ENCODE results near the gene IZUMO1.

Gene IZUMO1

DNA sequence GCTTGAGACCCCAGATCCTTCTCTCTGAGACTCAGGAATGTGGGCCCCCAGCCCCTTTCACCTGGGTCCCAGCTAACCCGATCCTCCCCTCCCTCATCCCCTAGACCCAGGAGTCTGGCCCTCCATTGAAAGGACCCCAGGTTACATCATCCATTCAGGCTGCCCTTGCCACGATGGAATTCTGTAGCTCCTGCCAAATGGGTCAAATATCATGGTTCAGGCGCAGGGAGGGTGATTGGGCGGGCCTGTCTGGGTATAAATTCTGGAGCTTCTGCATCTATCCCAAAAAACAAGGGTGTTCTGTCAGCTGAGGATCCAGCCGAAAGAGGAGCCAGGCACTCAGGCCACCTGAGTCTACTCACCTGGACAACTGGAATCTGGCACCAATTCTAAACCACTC lies 9.1 kb upstream of the IZUMO1 start:
- no peaks in the 10 kb centered on the region; the same call in 1 of the 2 replicates for H3K27me3 ChIP-seq (replicated peaks; ENCODE audit: control insufficient read depth, insufficient read depth, low read length)
- TF ChIP-seq, protein P1, sequence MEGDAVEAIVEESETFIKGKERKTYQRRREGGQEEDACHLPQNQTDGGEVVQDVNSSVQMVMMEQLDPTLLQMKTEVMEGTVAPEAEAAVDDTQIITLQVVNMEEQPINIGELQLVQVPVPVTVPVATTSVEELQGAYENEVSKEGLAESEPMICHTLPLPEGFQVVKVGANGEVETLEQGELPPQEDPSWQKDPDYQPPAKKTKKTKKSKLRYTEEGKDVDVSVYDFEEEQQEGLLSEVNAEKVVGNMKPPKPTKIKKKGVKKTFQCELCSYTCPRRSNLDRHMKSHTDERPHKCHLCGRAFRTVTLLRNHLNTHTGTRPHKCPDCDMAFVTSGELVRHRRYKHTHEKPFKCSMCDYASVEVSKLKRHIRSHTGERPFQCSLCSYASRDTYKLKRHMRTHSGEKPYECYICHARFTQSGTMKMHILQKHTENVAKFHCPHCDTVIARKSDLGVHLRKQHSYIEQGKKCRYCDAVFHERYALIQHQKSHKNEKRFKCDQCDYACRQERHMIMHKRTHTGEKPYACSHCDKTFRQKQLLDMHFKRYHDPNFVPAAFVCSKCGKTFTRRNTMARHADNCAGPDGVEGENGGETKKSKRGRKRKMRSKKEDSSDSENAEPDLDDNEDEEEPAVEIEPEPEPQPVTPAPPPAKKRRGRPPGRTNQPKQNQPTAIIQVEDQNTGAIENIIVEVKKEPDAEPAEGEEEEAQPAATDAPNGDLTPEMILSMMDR (IDR thresholded peaks at IDR 0.05; ENCODE audit: insufficient read depth, low read length, poor library complexity, severe bottlenecking) = no peak

DNA sequence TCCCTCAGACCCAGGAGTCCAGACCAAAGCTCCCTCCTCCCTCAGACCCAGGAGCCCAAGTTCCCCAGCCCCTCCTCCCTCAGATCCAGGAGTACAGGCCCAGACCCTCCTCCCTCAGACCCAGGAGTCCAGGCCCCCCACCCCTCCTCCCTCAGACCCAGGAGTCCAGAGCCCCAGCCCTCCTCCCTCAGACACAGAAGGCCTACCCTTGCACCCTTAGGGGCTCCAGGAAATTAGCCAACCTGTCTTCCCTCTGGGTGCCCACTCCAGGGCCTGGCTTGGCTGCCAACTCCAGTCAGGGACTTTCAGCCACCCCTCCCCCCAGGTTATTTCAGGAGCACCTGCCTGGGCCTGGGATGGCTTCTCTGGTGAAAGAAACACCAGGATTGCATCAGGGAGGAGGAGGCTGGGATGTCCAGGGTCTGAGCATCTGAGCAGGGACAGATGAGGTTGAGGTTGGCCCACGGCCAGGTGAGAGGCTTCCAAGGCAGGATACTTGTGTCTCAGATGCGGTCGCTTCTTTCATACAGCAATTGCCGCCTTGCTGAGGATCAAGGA lies 8.5 kb upstream of the IZUMO1 start, which contains the start of gene FGF21:
FGF21 (plus strand) TSS at position 441 of the 558 bp plus-strand sequence. CDS start 713 bp downstream, outside the sequence.
- TF ChIP-seq, protein P1 (IDR thresholded peaks at IDR 0.05; ENCODE audit: insufficient read depth, low read length, poor library complexity, severe bottlenecking) = no peak
- DNase-seq (ENCODE audit: extremely low read depth, insufficient read length) = no peak
- Histone ChIP-seq H3K4me3 (replicated peaks; ENCODE audit: low read depth, low read length) (no peak within 1 kb of the TSS), H3K36me3 (ENCODE audit: control insufficient read depth, insufficient read depth, low read length) (no peaks in the 10 kb centered on the region), H3K27me3 (replicated peaks; ENCODE audit: control insufficient read depth, insufficient read depth, low read length) (no peaks in the 10 kb centered on the region; the same call in 1 of the 2 replicates)

More for the DNA sequence above, 9.1 kb upstream of the IZUMO1 start:
- Histone ChIP-seq H3K36me3 (ENCODE audit: control insufficient read depth, insufficient read depth, low read length) (no peaks in the 10 kb centered on the region), H3K4me3 (replicated peaks; ENCODE audit: low read depth, low read length) (no peak overlapping the region)
- no peak for DNase-seq (ENCODE audit: extremely low read depth, insufficient read length)

- peak within 1 kb of the TSS; percentile 43 for H3K4me3 ChIP-seq (replicated peaks; ENCODE audit: low read depth, low read length)
Observed at GRCh38 chr19:48752496-48753365, 6.0 kb upstream of the IZUMO1 start, which contains the start of gene FUT1. Gene FUT1 (minus strand): TSS chr19:48752641. CDS start chr19:48751281, 1,360 bp downstream.

GRCh38 chr19:48751845-48752495 lies 5.3 kb upstream of the IZUMO1 start:
- DNase-seq (ENCODE audit: extremely low read depth, insufficient read length) = no peak
- H3K4me3 ChIP-seq (replicated peaks; ENCODE audit: low read depth, low read length) = peak overlapping the region; percentile 43
- TF ChIP-seq, protein P1 (IDR thresholded peaks at IDR 0.05; ENCODE audit: insufficient read depth, low read length, poor library complexity, severe bottlenecking) = no peak

More at GRCh38 chr19:48752496-48753365, 6.0 kb upstream of the IZUMO1 start, which contains the start of gene FUT1:
- H3K36me3 ChIP-seq (ENCODE audit: control insufficient read depth, insufficient read depth, low read length) = no peaks in the 10 kb centered on the region
- no peaks in the 10 kb centered on the region; the same call in 1 of the 2 replicates for H3K27me3 ChIP-seq (replicated peaks; ENCODE audit: control insufficient read depth, insufficient read depth, low read length)
- DNase-seq (ENCODE audit: extremely low read depth, insufficient read length) = peak; percentile 35
- TF ChIP-seq, protein P1 (IDR thresholded peaks at IDR 0.05; ENCODE audit: insufficient read depth, low read length, poor library complexity, severe bottlenecking) = no peak

GRCh38 chr19:48750771-48751504 lies 4.2 kb upstream of the IZUMO1 start:
- TF ChIP-seq, protein P1 (IDR thresholded peaks at IDR 0.05; ENCODE audit: insufficient read depth, low read length, poor library complexity, severe bottlenecking) = no peak
- Histone ChIP-seq H3K36me3 (ENCODE audit: control insufficient read depth, insufficient read depth, low read length) (no peaks in the 10 kb centered on the region), H3K4me3 (replicated peaks; ENCODE audit: low read depth, low read length) (no peak overlapping the region), H3K27me3 (replicated peaks; ENCODE audit: control insufficient read depth, insufficient read depth, low read length) (no peaks in the 10 kb centered on the region; the same call in 1 of the 2 replicates)
- no peak for DNase-seq (ENCODE audit: extremely low read depth, insufficient read length)

More at GRCh38 chr19:48751845-48752495, 5.3 kb upstream of the IZUMO1 start:
- no peaks in the 10 kb centered on the region for H3K36me3 ChIP-seq (ENCODE audit: control insufficient read depth, insufficient read depth, low read length)
- no peaks in the 10 kb centered on the region; the same call in 1 of the 2 replicates for H3K27me3 ChIP-seq (replicated peaks; ENCODE audit: control insufficient read depth, insufficient read depth, low read length)
